ENCODE data around the gene ISM1.

Gene ISM1

GRCh38 chr20:13284830-13285229 lies 63.8 kb downstream of the ISM1 start:
- peak; percentile 34 for DNase-seq

DNA sequence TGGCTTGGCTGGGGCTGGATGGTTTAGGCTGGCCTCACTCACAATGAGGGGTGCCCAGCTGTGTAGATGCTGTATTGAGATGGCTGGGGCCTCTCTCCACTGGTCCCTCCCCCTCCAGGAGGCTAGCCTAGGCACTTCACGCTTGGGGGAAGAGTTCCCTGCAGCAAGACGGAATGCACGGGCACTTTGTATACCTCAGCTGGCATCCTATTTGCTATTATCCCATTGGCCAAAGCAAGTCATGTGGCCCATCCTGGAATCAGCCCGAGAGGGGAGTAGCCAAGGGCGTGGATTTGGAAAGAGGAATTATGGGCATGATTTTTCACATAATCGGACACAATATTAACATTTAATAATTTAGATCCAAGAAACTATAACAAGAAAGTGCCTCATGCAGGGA lies 64.3 kb downstream of the ISM1 start:
- no peak for DNase-seq

DNA sequence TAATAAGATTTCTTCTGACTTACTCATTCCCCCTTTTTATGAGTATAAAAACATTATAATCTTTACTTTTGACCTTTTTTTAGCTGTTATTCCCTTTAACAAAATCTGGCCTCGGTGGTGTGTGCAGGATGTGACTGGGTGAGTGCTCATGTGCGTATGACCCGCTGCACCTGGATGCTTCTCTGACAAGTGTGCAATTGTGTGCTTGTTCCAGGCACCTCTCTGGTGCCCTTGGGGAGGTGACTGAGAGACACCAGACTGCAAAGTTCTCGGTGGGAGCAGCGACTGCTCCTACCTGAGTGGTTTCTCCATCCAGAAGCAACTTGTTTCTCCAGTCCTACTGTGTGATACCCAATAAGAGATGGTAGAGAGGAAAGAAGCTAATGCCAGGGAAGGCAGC lies 65.0 kb downstream of the ISM1 start:
- DNase-seq: peak; percentile 54

GRCh38 chr20:13286607-13287006 lies 65.5 kb downstream of the ISM1 start:
- DNase-seq: peak; percentile 98

DNA sequence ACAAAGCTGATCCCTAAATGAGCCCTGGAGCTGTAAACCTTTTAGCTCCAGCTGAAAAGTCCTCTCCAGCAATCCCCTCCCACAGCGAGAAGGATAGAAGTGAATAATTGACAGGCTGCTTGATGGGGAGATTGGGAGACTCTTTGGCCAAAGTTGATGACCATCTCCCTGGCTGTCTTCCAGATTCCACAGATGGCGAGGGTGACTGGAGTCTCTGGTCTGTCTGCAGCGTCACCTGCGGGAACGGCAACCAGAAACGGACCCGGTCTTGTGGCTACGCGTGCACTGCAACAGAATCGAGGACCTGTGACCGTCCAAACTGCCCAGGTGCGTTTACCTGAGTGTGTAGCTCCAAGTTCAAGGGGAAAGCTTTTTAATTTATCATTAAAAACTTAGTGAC lies 67.3 kb downstream of the ISM1 start:
- DNase-seq: peak; percentile 43

GRCh38 chr20:13289031-13289430 lies 68.0 kb downstream of the ISM1 start:
- DNase-seq: peak; percentile 89

DNA sequence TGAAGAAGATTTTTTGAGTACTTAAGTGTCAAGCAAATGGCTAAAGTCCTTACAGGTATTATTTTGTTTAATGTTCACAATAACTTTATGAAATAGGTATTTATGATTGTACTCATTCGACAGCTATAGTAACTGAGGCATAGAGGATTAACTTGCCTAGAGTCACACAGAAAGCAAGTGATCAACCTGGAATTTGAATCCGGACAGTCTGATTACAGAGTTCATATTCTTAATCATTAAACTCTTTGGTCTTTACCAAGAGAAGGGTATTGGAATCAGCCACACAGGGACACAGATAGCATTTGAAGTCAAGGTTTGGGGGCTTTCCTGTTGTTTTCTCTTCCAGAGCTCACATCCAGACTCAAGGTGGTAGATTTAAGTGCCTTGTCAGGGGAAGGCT lies 69.7 kb downstream of the ISM1 start:
- no peak for DNase-seq

- no peak for DNase-seq
Measured at GRCh38 chr20:13291157-13291556, 70.1 kb downstream of the ISM1 start.

- no peak for DNase-seq
Measured at GRCh38 chr20:13292201-13292885, 71.3 kb downstream of the ISM1 start.

GRCh38 chr20:13294522-13294921 lies 73.4 kb downstream of the ISM1 start:
- DNase-seq: no peak

- no peak for DNase-seq
Measured at GRCh38 chr20:13295637-13296036, 74.6 kb downstream of the ISM1 start.

GRCh38 chr20:13296070-13296469 lies 75.0 kb downstream of the ISM1 start:
- DNase-seq: no peak

DNA sequence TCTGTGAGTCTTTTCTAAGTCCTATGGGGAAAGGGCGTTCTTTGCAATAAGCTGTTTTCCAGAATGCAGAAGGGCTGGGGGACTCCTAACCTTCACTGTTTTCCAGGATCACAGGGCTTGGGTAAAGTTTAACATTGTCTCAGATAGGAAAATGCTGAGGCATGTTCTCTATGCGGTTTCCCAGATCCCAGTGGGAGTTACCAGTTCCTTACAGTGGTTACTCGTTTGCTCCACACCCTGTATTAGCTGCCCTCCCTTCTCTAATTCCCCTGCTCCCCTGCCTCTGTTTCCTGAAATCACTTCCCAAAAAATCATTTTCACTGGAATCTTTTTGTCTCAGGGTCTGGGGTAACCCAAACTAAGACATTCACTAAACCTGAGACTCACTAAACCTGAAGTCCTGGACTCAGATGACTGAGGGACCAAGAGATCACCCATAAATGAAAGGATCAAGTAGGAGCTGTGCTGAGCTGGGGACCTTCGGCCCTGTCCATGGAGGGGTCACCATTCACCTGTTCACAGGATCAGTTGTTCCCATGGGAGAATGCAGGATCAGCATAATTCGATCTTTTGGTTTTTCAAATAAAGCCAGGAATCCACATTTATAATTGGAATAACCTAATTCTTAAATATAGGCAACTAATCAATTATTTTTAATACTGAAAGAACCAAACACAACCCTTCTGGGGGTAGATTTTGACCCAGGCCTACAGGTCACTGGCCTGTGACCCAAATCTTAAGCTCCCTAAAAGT lies 76.2 kb downstream of the ISM1 start:
- DNase-seq: no peak

- no peak for DNase-seq
Measured at GRCh38 chr20:13298692-13299373, 77.8 kb downstream of the ISM1 start.

- no peak for DNase-seq
Measured at GRCh38 chr20:13299401-13299800, 78.3 kb downstream of the ISM1 start.

GRCh38 chr20:13301596-13301995 lies 80.5 kb downstream of the ISM1 start:
- DNase-seq: no peak

- peak; percentile 75 for DNase-seq
Measured at GRCh38 chr20:13302647-13303450, 81.8 kb downstream of the ISM1 start.

DNA sequence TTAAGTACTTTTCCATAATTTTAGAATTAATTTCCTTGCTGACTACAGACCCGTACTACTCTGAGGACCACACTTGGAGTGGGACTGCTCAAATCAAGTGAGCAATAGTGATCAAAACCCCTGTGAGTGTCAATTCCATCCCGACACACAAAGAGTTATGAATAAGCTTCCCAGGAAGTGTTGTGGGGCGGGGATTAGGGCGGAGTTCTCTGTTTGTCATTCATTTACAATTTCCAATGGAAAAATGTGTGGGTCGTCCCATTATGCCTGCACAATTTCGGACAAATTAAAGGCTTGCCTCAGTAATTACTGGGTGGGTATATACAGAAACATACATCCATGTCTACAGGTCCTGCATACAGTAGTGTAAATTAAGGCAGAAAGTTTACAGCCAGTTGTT lies 84.2 kb downstream of the ISM1 start:
- peak; percentile 57 for DNase-seq

GRCh38 chr20:13307562-13308163 lies 86.6 kb downstream of the ISM1 start:
- no peak for DNase-seq

GRCh38 chr20:13312300-13312699 lies 91.2 kb downstream of the ISM1 start:
- no peak for DNase-seq

DNA sequence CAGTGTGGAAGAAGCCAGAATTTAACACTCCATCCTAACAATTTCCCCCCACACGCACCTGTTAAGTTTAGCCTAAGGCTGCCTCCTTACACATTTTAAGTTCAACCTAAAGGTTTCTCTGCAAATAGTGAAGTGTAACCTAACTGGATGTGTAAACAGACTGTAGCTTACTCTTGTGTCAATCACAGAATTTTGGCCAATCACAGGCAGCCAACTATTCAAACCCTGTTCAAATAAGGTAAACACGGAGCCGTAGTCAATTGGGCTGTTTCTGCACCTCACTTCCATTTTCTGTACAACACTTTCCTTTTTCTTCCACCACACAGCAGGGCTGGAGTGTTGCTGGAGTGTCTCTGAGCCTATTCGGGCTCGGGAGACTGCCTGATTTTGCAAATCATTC lies 92.1 kb downstream of the ISM1 start:
- no peak for DNase-seq

- no peak for DNase-seq
Measured at GRCh38 chr20:13317439-13317838, 96.4 kb downstream of the ISM1 start.
